ENCODE results near the gene PRPF4. TPM values are rescaled to one million over a fixed set of nuclear protein-coding genes. Genes with fewer than 3 reads are reported as not detected.

Gene PRPF4
- total and polyA plus RNA-seq, 2 donors (not counting 3 experiments of a cell fraction or from before 2014, with no cell fraction given) = 12.9 to 25.8 TPM

DNA sequence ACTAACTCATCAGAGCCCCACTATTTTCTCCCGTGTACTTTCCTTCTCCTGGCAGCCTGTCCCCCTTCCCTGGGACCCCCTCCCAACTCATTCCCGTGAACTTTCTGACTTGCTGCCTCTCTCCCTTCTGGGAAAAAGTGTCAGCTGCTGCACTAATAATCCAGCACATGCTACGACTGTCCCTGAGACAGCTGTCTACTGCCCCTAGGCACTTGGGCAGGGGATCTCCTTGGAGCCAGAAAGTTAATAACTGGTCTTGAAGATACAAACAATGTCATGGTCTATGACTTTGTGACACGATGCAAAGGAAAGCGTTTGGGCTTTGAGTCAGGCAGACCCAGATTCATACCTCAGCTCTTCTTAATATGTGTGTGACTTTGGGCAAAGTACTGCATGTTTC, 37.8 kb downstream of the PRPF4 start:
- Histone ChIP-seq H3K9ac (replicated peaks; ENCODE audit: extremely low read depth, insufficient read depth, low read length) (no peak overlapping the region), H3K4me3 (replicated peaks in 1 of 3; ENCODE audit: insufficient read depth in 1 of 3, low read depth in 1 of 3, low read length in 3 of 3) (no peak overlapping the region), H3K36me3 (ENCODE audit: control insufficient read depth in 2 of 2, extremely low read depth in 1 of 2, insufficient read depth in 2 of 2, low read length in 2 of 2) (no peaks in the 10 kb centered on the region), H3K4me2 (ENCODE audit: insufficient read depth, low read length) (no peak overlapping the region), H3K4me1 (ENCODE audit: control insufficient read depth, extremely low read depth, insufficient read depth, low read length) (no peaks in the 10 kb centered on the region), H3K79me2 (ENCODE audit: control insufficient read depth, insufficient read depth, low read length) (no peaks in the 10 kb centered on the region), H3K27ac (ENCODE audit: insufficient read depth, low read depth, low read length) (no peak overlapping the region), H4K20me1 (replicated peaks; ENCODE audit: control insufficient read depth, extremely low read depth, insufficient read depth, low read length) (no peaks in the 10 kb centered on the region), H3K27me3 (ENCODE audit: control insufficient read depth in 2 of 2, insufficient read depth in 2 of 2, low read length in 2 of 2) (no peaks in the 10 kb centered on the region), H3K9me3 (replicated peaks; ENCODE audit: control insufficient read depth, insufficient read depth, low read length) (no peaks in the 10 kb centered on the region), H3K9me1 (replicated peaks; ENCODE audit: control insufficient read depth, extremely low read depth, insufficient read depth, low read length) (no peaks in the 10 kb centered on the region), H2AFZ (ENCODE audit: low read depth, low read length) (no peak overlapping the region)
- BruUV-seq (replicated peaks) = no TSS peak
- DNase-seq (ENCODE audit: low read depth, low spot score) (no peak), FAIRE-seq (no peak)
- intact Hi-C loops (cut with micrococcal nuclease) = no loop called here
- ChIA-PET CTCF (no interaction called here), POLR2A (no interaction called here)
- TF ChIP-seq EZH2 (IDR thresholded peaks at IDR 0.05; ENCODE audit: borderline replicate concordance, low read depth, low read length, severe bottlenecking) (no peak), POLR2AphosphoS5 (IDR thresholded peaks at IDR 0.05; ENCODE audit: insufficient read depth, low read depth, low read length) (no peak), JUN (IDR thresholded peaks at IDR 0.05; ENCODE audit: borderline replicate concordance, insufficient read depth, insufficient read length, low read depth) (no peak), FOS (IDR thresholded peaks at IDR 0.05; ENCODE audit: borderline replicate concordance, insufficient read depth, low read length) (no peak), MYC (IDR thresholded peaks at IDR 0.05; ENCODE audit: low read depth, low read length) (no peak), POLR2A (IDR thresholded peaks at IDR 0.05; ENCODE audit: low read depth, low read length) (no peak), GATA2 (IDR thresholded peaks at IDR 0.05; ENCODE audit: insufficient read depth, insufficient read length, low read depth, low read length) (no peak)
- TF ChIP-seq, protein P1, sequence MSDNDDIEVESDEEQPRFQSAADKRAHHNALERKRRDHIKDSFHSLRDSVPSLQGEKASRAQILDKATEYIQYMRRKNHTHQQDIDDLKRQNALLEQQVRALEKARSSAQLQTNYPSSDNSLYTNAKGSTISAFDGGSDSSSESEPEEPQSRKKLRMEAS (IDR thresholded peaks at IDR 0.05; ENCODE audit: insufficient read depth, insufficient read length) = no peak
- TF ChIP-seq, protein P2, sequence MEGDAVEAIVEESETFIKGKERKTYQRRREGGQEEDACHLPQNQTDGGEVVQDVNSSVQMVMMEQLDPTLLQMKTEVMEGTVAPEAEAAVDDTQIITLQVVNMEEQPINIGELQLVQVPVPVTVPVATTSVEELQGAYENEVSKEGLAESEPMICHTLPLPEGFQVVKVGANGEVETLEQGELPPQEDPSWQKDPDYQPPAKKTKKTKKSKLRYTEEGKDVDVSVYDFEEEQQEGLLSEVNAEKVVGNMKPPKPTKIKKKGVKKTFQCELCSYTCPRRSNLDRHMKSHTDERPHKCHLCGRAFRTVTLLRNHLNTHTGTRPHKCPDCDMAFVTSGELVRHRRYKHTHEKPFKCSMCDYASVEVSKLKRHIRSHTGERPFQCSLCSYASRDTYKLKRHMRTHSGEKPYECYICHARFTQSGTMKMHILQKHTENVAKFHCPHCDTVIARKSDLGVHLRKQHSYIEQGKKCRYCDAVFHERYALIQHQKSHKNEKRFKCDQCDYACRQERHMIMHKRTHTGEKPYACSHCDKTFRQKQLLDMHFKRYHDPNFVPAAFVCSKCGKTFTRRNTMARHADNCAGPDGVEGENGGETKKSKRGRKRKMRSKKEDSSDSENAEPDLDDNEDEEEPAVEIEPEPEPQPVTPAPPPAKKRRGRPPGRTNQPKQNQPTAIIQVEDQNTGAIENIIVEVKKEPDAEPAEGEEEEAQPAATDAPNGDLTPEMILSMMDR (IDR thresholded peaks at IDR 0.05; ENCODE audit: extremely low read depth in 1 of 2, insufficient read depth in 1 of 2, low read depth in 1 of 2, low read length in 2 of 2) = no peak
- dilution Hi-C loops (cut with MboI; ENCODE audit: extremely low pct_ligation_motif_present, low sequenced_read_pairs) = no loop called here

All from endothelial cell of umbilical vein (primary cell).